HepG2 (cell line): ENCODE data around the gene PLLP. TPM values are rescaled to one million over a fixed set of nuclear protein-coding genes. Genes with fewer than 3 reads are reported as not detected.

Source experiments
- ARID2 ChIP-seq: sonication (generic); formaldehyde crosslinking; IDR thresholded peaks from 2 replicates; pipeline ENCODE4 v1.8.1; 2022; ENCODE audit warnings: mild to moderate bottlenecking, missing genetic modification reagents, borderline replicate concordance
- ASH2L ChIP-seq: fragments of 300-600, 200-600 bp; sonication (generic); IDR thresholded peaks from 2 replicates; pipeline ENCODE4 v1.7.0; 2017; ENCODE audit warnings: low read depth, mild to moderate bottlenecking, moderate library complexity, mixed read lengths, low read length; ENCODE audit not compliant: insufficient read length
- CC2D1A ChIP-seq: sonication (generic); formaldehyde crosslinking; IDR thresholded peaks from 2 replicates; pipeline ENCODE4 v1.8.1; 2023; ENCODE audit warnings: mild to moderate bottlenecking, missing genetic modification reagents
- HDAC2 ChIP-seq: sonication (generic); formaldehyde crosslinking; IDR thresholded peaks from 2 replicates; pipeline ENCODE4 v1.4.0; 2020; ENCODE audit warnings: missing genetic modification reagents
- KDM2A ChIP-seq: sonication (generic); formaldehyde crosslinking; IDR thresholded peaks from 2 replicates; pipeline ENCODE4 v1.4.0; 2020; ENCODE audit warnings: low read depth, missing genetic modification reagents, borderline replicate concordance
- MBD4 ChIP-seq: IDR thresholded peaks from 2 replicates; pipeline ENCODE4 v1.6.1; 2012; ENCODE audit warnings: low read length, inconsistent platforms, borderline replicate concordance
- PHF21A ChIP-seq: sonication (generic); formaldehyde crosslinking; IDR thresholded peaks from 2 replicates; pipeline ENCODE4 v1.5.0; 2020; ENCODE audit warnings: mild to moderate bottlenecking, missing genetic modification reagents
- PHF8 ChIP-seq: sonication (generic); formaldehyde crosslinking; IDR thresholded peaks from 2 replicates; pipeline ENCODE4 v1.5.0; 2020; ENCODE audit warnings: missing genetic modification reagents
- POLR2A ChIP-seq, 2 experiments: IDR thresholded peaks; 2 replicates each; pipeline ENCODE4 v1.6.1; 2011; ENCODE audit warnings: low read depth in 2 of 2, low read length in 2 of 2, mild to moderate bottlenecking in 1 of 2, moderate library complexity in 1 of 2; ENCODE audit not compliant: insufficient read depth in 1 of 2
- SMARCC2 ChIP-seq: fragments of 450-650 bp; IDR thresholded peaks from 2 replicates; pipeline ENCODE4 v1.6.1; 2017; ENCODE audit warnings: antibody characterized with exemption, mild to moderate bottlenecking
- SNAPC2 ChIP-seq: sonication (generic); formaldehyde crosslinking; IDR thresholded peaks from 2 replicates; pipeline ENCODE4 v1.8.1; 2022; ENCODE audit warnings: mild to moderate bottlenecking, missing genetic modification reagents
- SPEN ChIP-seq: sonication (generic); formaldehyde crosslinking; IDR thresholded peaks from 2 replicates; pipeline ENCODE4 v1.5.1; 2020; ENCODE audit warnings: low read depth, mild to moderate bottlenecking, missing genetic modification reagents
- TARDBP ChIP-seq: sonication (generic); formaldehyde crosslinking; IDR thresholded peaks from 2 replicates; pipeline ENCODE4 v1.8.0; 2022; ENCODE audit warnings: mild to moderate bottlenecking, missing genetic modification reagents
- ZNF567 ChIP-seq: sonication (generic); formaldehyde crosslinking; IDR thresholded peaks from 2 replicates; pipeline ENCODE4 v1.8.1; 2023; ENCODE audit warnings: mild to moderate bottlenecking, missing genetic modification reagents, borderline replicate concordance
- ZNF614 ChIP-seq: IDR thresholded peaks from 2 replicates; pipeline ENCODE4 v1.6.1; 2018; ENCODE audit warnings: missing biosample characterization, missing genetic modification reagents, inconsistent platforms, borderline replicate concordance
- polyA plus RNA-seq, 8 experiments: library from polyadenylated mRNA; depleted of rRNA in 3 of 8; stranded (reverse) in 7 of 8; unstranded in 1 of 8; fragments of >200 nt; fragmentation: Illumina TruSeq in 4 of 8; extraction: Trizol in 4 of 8; gene quantifications; 2 replicates each; pipeline versions ENCODE4 v1.2.1 to v1.2.3, GENCODE V29; 2011 to 2016; ENCODE audit warnings: low read depth in 4 of 8, missing spikeins in 1 of 8, mixed read lengths in 1 of 8; ENCODE audit not compliant: insufficient read depth in 1 of 8
- total RNA-seq, 5 experiments: library from RNA; depleted of rRNA; stranded (reverse); fragments of >200 nt; fragmentation: Illumina TruSeq; extraction: Trizol; gene quantifications; 2 replicates each; pipeline ENCODE4 v1.2.3, GENCODE V29; 2016; ENCODE audit warnings: low read depth in 1 of 5
- TF ChIP-seq, protein P1 (sequence below): sonication (generic); formaldehyde crosslinking; IDR thresholded peaks from 2 replicates; pipeline ENCODE4 v1.5.0; 2020; ENCODE audit warnings: missing genetic modification reagents
- TF ChIP-seq, protein P2 (sequence below): sonication (generic); formaldehyde crosslinking; IDR thresholded peaks from 2 replicates; pipeline ENCODE4 v1.4.0; 2020; ENCODE audit warnings: missing genetic modification reagents
- TF ChIP-seq, protein P3 (sequence below): sonication (generic); formaldehyde crosslinking; IDR thresholded peaks from 2 replicates; pipeline ENCODE4 v1.5.0; 2020; ENCODE audit warnings: mild to moderate bottlenecking, missing genetic modification reagents, borderline replicate concordance
- TF ChIP-seq, protein P4 (sequence below): sonication (generic); formaldehyde crosslinking; IDR thresholded peaks from 2 replicates; pipeline ENCODE4 v1.9.0; 2021; ENCODE audit warnings: mild to moderate bottlenecking, missing genetic modification reagents

Gene PLLP
- total and polyA plus RNA-seq, 2 of the 13 experiments (the other 11 are each of a cell fraction or from before 2014, with no cell fraction given), result 60.6 to 127 TPM

DNA sequence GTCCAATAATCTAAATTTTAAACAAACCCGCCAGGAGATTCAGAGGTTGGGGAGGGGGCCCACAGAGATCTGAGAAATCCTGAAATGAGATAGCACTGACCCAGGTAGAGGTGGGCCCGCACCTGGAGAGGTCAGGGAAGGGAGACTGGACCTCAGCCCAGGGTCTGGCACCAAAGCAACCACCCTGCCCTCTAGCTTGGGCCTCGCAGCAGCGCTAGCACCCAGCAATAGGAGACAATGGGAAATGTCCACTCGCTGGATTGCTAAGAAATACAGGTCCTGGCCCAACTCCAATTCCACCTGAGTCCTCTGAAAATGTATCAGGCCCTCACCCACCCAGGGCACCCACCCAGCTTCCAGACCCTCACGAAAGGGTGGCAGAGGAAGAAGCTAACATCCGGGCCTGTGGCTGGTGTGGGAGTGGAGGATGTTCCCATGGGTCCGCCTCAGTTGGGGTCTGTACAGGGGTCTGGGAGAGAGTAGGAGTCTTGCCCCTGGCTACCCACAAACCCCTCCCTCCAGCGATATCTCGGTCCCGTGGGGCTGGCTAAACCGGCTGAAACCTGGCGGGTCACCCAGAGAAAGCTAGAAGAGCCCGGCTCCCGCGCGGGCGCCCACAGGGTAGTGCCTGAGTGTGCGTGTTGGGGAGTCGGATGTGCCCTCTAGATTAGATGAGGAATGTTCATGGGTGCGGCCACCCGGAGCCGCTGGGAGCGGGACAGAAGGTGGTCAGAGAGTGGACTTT is 1.1 kb downstream of the PLLP start (continued):
- TF ChIP-seq ARID2 (CRISPR knock-in tag), result peak; percentile 52; the same call in 1 of the 2 replicates
- TF ChIP-seq, protein P1, sequence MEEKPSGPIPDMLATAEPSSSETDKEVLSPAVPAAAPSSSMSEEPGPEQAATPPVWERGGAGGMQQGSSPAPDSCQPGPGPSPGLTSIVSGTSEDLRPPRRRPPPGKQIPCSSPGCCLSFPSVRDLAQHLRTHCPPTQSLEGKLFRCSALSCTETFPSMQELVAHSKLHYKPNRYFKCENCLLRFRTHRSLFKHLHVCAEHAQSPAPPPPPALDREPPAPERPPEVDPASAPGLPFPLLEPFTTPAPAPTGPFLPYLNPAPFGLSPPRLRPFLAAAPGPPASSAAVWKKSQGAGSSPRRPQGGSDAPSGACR (CRISPR knock-in tag), result no peak
- TF ChIP-seq, protein P2, sequence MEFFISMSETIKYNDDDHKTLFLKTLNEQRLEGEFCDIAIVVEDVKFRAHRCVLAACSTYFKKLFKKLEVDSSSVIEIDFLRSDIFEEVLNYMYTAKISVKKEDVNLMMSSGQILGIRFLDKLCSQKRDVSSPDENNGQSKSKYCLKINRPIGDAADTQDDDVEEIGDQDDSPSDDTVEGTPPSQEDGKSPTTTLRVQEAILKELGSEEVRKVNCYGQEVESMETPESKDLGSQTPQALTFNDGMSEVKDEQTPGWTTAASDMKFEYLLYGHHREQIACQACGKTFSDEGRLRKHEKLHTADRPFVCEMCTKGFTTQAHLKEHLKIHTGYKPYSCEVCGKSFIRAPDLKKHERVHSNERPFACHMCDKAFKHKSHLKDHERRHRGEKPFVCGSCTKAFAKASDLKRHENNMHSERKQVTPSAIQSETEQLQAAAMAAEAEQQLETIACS (CRISPR knock-in tag), result no peak
- peak; percentile 51 for TF ChIP-seq SPEN (CRISPR knock-in tag)
- TF ChIP-seq, protein P3, sequence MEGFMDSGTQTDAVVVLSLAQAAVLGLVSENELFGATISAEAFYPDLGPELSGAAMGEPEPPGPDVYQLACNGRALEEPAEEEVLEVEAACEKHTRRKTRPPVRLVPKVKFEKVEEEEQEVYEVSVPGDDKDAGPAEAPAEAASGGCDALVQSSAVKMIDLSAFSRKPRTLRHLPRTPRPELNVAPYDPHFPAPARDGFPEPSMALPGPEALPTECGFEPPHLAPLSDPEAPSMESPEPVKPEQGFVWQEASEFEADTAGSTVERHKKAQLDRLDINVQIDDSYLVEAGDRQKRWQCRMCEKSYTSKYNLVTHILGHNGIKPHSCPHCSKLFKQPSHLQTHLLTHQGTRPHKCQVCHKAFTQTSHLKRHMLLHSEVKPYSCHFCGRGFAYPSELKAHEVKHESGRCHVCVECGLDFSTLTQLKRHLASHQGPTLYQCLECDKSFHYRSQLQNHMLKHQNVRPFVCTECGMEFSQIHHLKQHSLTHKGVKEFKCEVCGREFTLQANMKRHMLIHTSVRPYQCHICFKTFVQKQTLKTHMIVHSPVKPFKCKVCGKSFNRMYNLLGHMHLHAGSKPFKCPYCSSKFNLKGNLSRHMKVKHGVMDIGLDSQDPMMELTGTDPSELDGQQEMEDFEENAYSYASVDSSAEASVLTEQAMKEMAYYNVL (CRISPR knock-in tag), result 0 out of 2 replicates have a peak, but pooled peaks have one; percentile 22
- TF ChIP-seq SNAPC2 (CRISPR knock-in tag), result peak; percentile 61; the same call in 1 of the 2 replicates
- TF ChIP-seq PHF8, result 0 out of 2 replicates have a peak, but pooled peaks have one; percentile 36
- TF ChIP-seq KDM2A (CRISPR knock-in tag), result 0 out of 2 replicates have a peak, but pooled peaks have one; percentile 27
- TF ChIP-seq ZNF567 (CRISPR knock-in tag), result 0 out of 2 replicates have a peak, but pooled peaks have one; percentile 40
- no peak for TF ChIP-seq MBD4
- 0 out of 2 replicates have a peak, but pooled peaks have one; percentile 29 for TF ChIP-seq PHF21A
- TF ChIP-seq, protein P4, sequence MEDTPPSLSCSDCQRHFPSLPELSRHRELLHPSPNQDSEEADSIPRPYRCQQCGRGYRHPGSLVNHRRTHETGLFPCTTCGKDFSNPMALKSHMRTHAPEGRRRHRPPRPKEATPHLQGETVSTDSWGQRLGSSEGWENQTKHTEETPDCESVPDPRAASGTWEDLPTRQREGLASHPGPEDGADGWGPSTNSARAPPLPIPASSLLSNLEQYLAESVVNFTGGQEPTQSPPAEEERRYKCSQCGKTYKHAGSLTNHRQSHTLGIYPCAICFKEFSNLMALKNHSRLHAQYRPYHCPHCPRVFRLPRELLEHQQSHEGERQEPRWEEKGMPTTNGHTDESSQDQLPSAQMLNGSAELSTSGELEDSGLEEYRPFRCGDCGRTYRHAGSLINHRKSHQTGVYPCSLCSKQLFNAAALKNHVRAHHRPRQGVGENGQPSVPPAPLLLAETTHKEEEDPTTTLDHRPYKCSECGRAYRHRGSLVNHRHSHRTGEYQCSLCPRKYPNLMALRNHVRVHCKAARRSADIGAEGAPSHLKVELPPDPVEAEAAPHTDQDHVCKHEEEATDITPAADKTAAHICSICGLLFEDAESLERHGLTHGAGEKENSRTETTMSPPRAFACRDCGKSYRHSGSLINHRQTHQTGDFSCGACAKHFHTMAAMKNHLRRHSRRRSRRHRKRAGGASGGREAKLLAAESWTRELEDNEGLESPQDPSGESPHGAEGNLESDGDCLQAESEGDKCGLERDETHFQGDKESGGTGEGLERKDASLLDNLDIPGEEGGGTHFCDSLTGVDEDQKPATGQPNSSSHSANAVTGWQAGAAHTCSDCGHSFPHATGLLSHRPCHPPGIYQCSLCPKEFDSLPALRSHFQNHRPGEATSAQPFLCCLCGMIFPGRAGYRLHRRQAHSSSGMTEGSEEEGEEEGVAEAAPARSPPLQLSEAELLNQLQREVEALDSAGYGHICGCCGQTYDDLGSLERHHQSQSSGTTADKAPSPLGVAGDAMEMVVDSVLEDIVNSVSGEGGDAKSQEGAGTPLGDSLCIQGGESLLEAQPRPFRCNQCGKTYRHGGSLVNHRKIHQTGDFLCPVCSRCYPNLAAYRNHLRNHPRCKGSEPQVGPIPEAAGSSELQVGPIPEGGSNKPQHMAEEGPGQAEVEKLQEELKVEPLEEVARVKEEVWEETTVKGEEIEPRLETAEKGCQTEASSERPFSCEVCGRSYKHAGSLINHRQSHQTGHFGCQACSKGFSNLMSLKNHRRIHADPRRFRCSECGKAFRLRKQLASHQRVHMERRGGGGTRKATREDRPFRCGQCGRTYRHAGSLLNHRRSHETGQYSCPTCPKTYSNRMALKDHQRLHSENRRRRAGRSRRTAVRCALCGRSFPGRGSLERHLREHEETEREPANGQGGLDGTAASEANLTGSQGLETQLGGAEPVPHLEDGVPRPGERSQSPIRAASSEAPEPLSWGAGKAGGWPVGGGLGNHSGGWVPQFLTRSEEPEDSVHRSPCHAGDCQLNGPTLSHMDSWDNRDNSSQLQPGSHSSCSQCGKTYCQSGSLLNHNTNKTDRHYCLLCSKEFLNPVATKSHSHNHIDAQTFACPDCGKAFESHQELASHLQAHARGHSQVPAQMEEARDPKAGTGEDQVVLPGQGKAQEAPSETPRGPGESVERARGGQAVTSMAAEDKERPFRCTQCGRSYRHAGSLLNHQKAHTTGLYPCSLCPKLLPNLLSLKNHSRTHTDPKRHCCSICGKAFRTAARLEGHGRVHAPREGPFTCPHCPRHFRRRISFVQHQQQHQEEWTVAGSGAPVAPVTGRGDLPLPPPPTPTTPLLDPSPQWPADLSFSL (CRISPR knock-in tag), result 0 out of 2 replicates have a peak, but pooled peaks have one; percentile 30
- TF ChIP-seq SMARCC2, result no peak
- peak in 1 of 2 experiments; percentile 44; a peak in 2 of 4 replicates for TF ChIP-seq POLR2A (IDR thresholded peaks at IDR 0.05; ENCODE audit: insufficient read depth in 1 of 2, low read depth in 2 of 2, low read length in 2 of 2)
- no peak for TF ChIP-seq ZNF614 (CRISPR knock-in tag)
- 0 out of 2 replicates have a peak, but pooled peaks have one; percentile 43 for TF ChIP-seq TARDBP
- no peak for TF ChIP-seq ASH2L
- TF ChIP-seq CC2D1A (CRISPR knock-in tag), result no peak
- 0 out of 2 replicates have a peak, but pooled peaks have one; percentile 8 for TF ChIP-seq HDAC2 (CRISPR knock-in tag)
